Lung microvascular endothelial cell (primary cell): Measurements from ENCODE around the gene SURF4. TPM values are rescaled to one million over a fixed set of nuclear protein-coding genes. Genes with fewer than 3 reads are reported as not detected.

Experiments
- DNase-seq, 2 donors: peaks; one replicate each; pipeline versions ENCODE4 v3.0.0 to v3.0.0-alpha.2; 2010; ENCODE audit warnings: low read depth in 2 of 2
- total RNA-seq: library from RNA; depleted of rRNA; stranded (reverse); fragments of >200 nt; gene quantifications from 2 replicates; pipeline ENCODE4 v1.2.1, GENCODE V29; 2014

The SURF4 gene
- total RNA-seq, 1 donor from 2014 or later = 303 TPM

- no peak for DNase-seq
Measured at GRCh38 chr9:133353548-133353947, 22.3 kb downstream of the SURF4 start.

GRCh38 chr9:133352635-133353340 is 23.1 kb downstream of the SURF4 start:
- no peak for DNase-seq

GRCh38 chr9:133351908-133352634 is 23.8 kb downstream of the SURF4 start:
- peak; percentile 64 to 74 for DNase-seq

GRCh38 chr9:133351526-133351907 is 24.3 kb downstream of the SURF4 start:
- DNase-seq = no peak

DNA sequence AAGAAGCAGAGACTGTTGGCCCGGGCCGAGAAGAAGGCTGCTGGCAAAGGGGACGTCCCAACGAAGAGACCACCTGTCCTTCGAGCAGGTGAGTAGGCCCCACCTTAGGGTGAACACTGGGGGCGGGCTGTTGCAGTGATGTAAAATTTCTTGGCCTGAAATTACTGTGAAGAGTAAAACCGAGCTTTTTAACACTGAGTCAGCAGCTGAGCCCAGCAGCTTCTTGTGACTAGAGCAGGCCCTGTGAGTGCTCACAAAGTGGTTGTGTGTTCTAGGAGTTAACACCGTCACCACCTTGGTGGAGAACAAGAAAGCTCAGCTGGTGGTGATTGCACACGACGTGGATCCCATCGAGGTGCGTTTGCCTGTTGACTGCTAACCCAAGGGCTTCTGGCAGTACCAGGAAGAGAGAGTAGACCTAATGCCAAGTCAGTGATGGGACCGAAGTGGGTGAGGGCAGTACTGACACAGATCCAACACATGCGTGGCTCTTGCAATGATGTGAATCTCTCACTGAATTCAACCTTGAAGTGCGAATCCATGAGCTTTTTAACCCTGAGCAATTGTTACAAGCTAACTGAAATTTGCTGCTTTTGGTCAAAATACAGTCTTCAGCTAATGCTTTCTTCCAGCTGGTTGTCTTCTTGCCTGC is 25.8 kb downstream of the SURF4 start:
- no peak for DNase-seq

DNA sequence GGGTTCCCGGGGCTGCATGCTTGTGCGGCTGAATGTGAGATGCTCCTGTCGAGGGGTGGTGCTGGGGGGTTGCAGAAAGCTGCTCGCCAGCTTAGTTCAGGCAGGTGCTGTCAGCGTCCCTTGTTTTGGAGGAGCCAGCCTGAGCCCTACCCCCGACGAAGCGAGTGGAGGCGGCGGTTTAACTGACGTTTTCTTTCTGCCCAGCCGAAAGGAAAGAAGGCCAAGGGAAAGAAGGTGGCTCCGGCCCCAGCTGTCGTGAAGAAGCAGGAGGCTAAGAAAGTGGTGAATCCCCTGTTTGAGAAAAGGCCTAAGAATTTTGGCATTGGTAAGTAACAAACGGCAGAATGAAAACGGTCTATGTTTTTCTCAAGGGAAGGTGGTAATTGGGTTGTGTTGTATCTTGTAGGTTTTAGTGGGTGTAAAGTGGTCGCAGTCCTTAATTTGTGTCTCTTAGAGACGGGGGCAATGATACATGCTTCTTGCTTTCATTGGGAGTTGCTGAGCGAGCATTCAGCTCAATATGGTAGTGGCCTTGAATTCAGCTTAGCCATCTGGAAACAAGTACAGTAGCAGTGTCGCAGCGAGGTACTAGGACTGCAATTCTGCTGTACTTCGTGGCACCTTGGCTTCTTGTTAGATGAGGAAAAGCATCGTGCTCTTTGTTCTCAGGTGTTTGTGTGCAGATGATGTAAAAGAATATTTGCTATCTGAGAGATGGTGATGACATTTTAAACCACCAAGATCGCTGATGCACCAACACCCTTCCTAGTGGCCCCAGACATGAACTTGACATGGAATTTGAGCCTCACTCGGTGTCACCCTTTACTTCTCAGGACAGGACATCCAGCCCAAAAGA is 26.9 kb downstream of the SURF4 start:
- peak in 1 of 2 donors; percentile 13 for DNase-seq

- peak; percentile 97 for DNase-seq
Measured at GRCh38 chr9:133347985-133348717, 27.7 kb downstream of the SURF4 start, which contains the start of the genes MED22 and RPL7A. TSS of gene MED22 (minus strand) at chr9:133348131. CDS start at chr9:133346662, 1,469 bp downstream. TSS of gene RPL7A (plus strand) at chr9:133348218. CDS start at chr9:133348244, 26 bp downstream.

GRCh38 chr9:133347515-133347984 is 28.3 kb downstream of the SURF4 start:
- DNase-seq = peak; percentile 44 to 54

DNA sequence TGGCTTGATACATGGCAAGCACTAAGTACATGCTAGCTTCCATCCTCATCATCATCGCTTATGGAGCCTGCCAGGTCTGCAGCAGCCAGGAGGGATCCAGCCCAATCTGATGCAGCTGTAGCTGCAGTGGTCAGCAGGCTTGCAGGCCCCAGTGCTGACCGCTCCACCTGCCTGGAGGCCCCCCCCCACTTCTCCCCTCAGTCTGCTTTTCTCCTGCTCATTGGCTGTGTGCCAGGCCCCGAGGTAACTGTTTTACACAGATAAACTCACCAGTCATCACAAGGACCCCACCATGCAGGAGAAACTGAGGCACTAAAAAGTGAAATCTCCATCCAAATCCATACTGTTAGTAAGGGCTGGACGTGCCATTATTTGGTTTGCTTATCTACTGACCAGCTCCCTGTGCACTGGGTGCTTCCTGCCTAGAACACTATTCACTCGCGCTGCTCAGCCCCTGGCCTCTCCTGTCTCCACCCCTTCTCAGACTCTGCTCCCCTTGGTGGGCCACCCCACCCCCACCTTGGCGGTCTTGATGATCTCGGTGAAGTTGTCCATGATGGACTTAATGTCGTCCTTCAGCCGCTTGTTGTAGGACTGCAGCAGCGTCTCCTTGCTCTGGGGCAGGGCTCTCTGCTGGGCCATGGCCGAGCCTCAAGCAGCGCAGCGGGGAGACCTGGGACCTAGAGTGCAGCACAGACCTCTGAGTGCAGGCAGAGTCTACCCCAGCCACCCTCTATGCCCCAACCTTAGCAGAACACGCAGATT is 29.7 kb downstream of the SURF4 start:
- DNase-seq = no peak

GRCh38 chr9:133345596-133345995 is 30.3 kb downstream of the SURF4 start:
- DNase-seq = no peak

- DNase-seq = no peak
Measured at GRCh38 chr9:133344979-133345378, 30.9 kb downstream of the SURF4 start.

DNA sequence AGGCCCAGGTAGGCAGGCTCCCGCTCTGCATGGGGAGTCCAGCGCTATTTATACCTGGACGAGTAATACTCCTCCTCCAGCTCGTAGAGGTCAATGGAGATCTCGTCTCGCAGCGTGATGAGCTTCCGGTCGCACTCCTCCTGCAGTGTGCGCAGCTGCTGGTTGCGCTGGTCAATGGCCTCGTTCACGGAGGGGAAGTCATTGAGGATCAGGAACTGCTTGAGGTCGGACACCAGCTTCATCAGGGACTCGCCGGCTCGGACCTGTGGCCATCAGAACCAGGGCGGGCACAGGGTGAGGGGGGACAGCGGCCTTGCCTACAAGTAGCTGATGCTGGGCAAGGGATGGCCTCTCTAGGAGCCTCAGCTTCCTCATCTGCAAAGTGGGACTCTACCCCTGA is 31.8 kb downstream of the SURF4 start:
- no peak for DNase-seq

DNA sequence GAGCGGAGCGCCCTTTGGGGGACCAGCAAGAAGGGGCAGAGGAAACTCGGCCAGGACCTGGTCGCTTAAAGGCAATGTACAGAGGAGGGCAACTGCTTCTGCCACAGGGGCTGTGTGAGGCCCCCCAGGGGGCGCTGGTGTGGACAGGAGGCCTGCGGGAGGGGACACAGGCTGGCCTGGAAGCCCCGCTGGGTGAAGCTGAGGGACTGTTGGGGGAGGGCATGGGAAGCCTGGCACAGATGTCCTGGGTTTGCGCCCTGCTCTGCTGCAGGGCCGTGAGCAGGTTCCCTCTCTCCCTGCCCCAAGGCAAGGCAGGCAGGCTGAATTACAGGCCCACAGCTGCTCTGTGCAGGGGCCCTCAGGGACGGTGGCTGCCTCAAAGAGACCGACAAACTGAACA is 33.3 kb downstream of the SURF4 start:
- peak in 1 of 2 donors; percentile 45 for DNase-seq

DNA sequence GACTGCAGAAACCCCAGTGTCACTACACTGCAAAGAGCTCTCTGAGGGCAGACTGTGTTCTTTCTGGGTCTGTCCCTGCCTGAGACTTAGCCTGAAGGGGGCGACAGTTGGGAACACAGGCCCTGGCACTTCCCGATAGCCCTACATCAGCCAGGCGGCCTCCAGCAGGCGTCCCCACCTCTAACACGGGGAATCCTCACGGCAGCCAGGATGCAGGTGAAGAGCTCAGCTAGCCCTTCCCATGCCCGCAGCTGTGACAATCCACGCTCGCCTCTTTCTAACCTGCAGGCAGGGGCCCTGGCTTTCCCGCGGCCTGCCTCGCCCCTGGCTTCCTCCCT is 33.8 kb downstream of the SURF4 start:
- no peak for DNase-seq

GRCh38 chr9:133341369-133342068 is 34.3 kb downstream of the SURF4 start:
- DNase-seq = peak in 1 of 2 donors; percentile 46

DNA sequence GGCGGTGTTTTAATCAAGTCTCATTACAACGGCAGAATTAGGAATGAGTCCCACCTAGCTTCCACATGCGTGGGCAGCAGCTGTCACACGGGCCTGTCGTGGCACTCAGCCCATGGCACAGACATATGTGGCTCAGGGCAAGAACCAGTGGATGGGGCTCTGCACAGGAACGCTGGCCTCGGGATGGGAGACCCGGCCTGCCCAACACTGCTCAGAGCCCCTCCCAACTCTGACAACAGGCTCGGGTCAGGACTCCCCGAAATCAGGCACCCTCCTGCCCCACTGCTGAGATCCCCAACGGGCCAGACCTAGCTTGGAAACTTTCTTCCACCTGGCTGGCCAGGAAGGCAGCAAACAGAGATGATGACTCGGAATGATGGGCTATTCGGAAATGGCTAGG is 34.9 kb downstream of the SURF4 start:
- no peak for DNase-seq

GRCh38 chr9:133340256-133340655 is 35.6 kb downstream of the SURF4 start:
- DNase-seq = no peak

GRCh38 chr9:133339641-133340040 is 36.2 kb downstream of the SURF4 start:
- DNase-seq = no peak
